GM18909 (cell line): ENCODE measurements around the gene SFTPA2.
A peak's percentile ranks its signal among the peaks of the same experiment; 100 is the strongest.
"Not testable (repeated sequence)": the region's sequence is repeated elsewhere in the genome, so short reads cannot be mapped to it uniquely, and the experiment has no call there.

Experiments used
- ATAC-seq: cut with Tn5 transposase; IDR thresholded peaks from one replicate; pipeline ENCODE4 v1.9.1; 2021; ENCODE audit warnings: mild to moderate bottlenecking; ENCODE audit not compliant: unreplicated experiment, poor library complexity

Gene SFTPA2

DNA sequence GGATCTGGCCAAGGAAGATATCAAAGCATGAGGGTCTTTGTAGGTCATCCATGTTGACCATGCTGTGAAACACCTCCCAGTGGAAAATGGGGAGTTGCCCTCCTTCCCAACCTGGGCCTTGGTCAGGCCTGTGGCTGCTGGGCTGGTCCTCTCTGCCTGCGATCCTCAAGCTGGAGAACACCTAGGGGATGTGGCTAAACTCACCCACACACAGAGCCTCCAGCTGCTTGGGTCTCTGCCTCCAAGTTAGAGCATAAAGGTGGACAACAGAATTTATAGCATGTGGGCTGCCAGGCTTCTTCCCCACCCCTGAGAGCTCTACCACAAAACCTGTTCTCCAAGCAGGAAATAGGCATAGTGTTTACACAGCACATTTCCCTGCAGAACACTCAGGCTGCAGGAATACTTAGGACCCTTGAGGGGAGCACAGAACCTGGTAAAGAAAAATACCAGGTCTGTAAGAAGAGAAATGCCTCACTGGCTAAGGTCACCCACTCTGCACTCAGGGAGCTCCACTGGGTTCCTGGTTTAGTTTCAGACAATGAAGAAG, at the start of gene SFTPA2:
Gene SFTPA2, minus strand, starts transcription at position 248 of the 550 bp plus-strand sequence. CDS start 924 bp downstream, outside the sequence.
- ATAC-seq = no peak

DNA sequence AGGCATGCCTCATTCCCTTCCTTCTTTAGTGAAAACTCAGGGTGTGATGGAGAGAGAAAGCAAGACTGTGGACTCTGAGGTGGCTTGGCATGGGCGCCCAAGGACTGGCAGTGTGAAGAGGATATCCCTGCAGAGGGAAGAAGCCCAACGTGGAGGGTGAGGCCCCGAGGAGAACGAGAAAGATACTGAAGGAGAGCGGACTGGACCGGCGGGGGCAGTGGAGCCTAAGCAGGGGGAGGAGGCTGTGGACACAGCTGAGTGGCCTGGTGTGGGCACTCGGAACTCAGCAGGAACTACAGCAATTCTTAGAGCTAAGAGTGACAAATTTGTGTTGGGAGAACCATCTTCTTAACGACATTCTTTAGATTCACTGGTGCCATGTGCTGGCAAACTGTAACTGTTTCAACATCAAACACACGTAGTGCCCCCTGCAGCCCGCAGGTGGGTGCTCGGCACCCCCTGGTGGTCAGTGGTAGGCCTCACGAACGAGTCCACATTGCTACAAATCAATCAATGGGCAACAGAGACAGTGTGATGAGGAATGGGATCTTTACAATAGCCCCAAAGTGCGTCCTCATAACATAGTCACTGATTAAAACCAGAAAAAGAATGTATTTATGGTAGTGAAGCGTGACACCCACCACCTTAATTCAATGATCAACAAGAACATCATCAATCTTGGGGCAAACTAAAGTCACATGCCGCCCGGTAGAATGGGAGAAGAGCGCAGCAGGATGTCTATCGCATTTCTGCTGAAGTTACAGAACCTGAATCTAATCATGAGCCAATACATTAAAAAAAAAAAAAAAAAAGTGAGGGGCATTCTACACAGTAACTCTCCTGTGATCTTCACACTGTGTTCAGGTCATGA, 48.5 kb upstream of the SFTPA2 start:
- ATAC-seq = peak; percentile 52

DNA sequence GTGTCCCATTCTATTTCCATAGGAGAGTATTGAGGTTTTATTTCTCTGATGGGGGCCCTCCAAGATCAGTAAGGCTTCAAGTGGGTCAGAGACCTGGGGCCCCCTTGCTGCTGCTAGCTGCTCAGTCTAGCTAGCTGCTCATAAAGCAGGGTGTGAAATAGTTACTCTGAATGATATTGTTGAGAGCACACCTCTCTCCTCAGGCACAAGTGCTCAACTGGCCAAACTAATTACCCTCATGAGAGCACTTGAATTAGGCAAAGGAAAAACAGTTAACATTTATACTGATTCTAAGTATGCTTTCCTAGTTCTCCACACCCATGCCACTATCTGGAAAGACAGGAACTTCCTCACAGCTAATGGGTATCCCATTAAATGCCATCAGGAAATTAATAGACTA, 45.1 kb upstream of the SFTPA2 start:
- no peak for ATAC-seq

DNA sequence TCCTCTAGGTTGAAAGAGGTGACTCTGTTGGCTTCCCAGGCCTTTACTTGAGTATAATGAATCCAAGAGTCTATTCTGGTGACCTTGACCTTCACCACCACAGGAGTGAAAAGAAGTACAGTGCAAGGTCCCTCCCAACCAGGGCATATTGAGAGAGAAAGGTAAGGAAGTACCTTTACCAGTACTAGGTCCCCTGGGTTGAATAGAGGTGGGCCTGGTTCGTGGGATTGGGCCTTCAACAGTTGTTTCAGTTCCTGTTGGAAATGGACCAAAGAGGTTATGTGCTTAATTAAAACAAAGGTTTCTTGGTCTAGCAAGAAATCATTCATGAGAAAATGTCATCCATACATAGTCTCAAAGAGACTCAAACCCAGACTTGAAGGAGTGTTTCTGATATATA, 44.1 kb upstream of the SFTPA2 start:
- no peak for ATAC-seq

DNA sequence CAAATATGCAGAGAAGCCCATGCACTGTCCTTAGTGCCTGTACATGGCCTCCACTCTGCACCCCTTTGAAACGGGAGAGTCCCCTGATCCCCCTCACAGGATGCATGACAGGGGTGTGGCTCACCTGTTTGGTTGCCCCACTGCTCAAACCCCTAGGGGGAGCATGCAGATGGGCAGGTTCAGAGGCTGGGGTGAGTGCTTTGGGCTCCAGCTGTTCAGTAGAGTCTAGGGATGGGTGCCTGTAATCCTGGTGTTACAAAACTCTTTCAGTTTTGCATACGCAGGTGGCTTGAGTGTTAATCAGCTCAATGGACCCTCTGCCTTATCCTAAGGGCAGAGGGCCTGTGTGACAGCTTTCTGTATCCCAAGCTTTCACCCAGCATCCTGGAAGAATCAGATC, 42.7 kb upstream of the SFTPA2 start:
- ATAC-seq = no peak

DNA sequence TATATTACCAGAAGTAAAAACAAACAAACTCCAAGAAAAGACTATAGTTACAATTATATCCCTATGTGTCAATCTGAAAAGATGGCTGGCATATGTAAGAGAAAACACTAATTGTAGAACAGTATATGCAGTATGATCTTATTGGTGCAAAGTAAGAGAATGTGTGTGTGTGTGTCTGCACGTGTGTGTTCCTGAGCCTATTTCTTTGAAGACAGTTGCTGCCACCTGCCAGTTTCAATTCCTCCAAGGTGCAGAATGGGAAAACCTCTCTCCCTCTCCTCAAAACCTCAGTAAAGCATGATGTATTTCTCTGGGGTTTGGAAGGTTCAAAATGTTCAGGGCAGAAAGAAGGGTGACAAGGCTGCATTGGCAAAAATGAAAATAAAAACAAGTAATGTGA, 41.7 kb upstream of the SFTPA2 start:
- no peak for ATAC-seq

DNA sequence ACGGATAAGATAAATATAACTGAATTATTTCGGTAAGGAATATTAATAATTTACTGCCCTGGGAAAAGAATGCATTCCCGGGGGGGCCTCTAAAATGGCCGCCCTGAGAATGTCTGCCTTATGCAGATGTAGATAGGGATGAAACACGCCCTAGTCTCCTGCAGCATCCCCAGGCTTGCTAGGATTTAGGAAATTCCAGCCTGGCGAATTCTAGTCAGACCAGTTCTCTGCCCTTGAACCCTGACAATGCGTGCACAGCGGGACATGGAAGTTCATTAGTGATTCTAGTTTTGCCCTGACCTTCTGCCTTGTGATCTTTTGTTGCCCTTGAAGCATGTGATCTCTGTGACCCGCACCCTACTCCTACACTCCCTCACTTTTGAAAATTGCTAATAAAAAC, 39.4 kb upstream of the SFTPA2 start:
- not testable (repeated sequence) for ATAC-seq

DNA sequence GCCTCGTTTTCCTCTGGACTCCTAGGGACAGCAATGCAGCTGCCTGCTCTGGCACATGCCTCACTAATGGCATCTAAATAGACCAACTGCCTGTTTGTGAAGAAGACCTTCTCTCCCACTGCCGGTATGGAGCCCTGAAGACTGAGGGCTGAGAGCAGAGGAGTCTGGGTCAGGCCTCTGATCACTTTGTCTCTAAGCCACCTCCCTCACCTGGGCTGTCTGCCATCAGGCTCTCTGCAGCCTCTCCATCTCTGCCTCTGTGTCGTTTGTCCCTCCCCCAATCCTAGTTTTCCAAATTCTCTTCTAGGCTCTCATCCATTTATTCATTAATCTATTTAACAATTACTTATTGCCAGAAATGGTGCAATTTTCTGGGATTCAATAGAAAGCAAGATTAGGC, 35.3 kb upstream of the SFTPA2 start:
- ATAC-seq = no peak

DNA sequence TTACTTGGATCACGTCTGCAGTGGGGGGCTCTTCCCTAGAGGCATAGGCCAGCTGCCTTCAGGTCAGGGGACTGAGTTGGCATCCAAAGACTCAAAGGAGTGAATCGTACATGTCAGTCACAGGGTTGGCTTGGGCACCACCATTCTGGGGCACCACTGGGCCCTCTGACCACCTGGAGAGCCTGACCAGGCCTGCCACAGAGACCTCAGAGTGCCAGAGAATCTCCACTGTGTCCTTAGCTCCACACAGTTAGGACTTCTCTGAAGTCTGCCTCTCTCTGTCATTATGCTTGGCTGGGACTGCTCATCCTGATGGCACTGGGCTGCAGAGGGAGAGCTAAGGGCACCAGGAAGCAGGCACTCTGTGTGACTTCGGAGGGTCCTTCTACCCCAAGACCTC, 34.4 kb upstream of the SFTPA2 start:
- not testable (repeated sequence) for ATAC-seq

DNA sequence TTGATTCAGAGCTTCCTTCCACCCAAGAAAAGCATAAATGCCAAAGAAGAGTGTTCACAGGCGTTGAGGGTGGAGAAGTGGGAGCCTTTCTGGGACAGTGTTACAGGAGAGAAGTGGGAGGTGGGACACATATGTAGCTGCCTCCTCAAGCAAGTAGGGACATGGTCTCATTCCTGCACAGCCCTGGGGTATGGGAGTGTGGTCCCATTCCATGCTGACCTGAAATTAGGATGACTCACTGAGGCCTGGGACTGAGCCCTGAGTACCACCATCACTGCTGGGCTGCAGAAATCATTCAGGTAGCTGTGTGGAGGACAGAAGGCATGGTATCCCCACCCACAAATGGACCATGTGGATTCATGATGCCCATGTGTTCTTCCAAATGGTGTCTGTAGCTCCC, 33.2 kb upstream of the SFTPA2 start:
- no peak for ATAC-seq

DNA sequence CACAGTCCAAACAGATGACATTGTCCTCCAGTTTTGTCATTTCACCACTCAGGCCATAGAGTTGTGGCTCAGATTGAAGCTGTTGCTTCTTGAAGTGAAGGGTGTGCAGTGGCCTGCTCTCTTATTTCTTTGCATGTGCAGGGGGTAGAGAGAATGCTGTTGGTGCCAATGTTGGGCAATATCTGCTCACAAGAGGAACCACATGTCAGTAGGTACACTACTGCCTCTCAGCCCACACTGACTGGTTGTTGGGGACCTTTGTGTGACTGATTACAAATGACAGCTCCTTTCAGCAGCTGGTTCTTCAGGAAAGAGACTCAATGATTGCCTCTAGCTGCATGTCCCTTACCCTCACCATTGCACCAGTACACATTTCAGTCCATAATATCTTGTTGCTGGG, 28.6 kb upstream of the SFTPA2 start:
- ATAC-seq = no peak

DNA sequence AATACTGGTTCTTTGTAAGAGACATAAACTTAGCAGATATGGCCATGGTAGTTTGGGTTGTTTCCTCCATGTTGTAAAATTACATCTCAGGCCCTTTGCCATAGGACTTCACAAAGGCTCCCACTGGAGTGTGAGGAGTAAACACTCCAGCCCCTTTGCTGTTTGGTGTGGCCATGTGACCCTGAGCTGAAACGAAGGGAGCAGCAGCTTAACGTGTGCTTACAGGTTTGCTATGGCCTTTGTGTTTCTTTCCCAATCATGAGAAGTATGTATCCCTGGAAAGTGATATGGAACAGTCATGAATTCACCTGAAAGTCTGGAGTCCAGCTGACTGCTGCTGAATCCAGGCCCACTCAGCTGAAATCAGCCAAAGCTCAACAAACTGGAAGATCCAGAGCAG, 26.7 kb upstream of the SFTPA2 start:
- no peak for ATAC-seq

DNA sequence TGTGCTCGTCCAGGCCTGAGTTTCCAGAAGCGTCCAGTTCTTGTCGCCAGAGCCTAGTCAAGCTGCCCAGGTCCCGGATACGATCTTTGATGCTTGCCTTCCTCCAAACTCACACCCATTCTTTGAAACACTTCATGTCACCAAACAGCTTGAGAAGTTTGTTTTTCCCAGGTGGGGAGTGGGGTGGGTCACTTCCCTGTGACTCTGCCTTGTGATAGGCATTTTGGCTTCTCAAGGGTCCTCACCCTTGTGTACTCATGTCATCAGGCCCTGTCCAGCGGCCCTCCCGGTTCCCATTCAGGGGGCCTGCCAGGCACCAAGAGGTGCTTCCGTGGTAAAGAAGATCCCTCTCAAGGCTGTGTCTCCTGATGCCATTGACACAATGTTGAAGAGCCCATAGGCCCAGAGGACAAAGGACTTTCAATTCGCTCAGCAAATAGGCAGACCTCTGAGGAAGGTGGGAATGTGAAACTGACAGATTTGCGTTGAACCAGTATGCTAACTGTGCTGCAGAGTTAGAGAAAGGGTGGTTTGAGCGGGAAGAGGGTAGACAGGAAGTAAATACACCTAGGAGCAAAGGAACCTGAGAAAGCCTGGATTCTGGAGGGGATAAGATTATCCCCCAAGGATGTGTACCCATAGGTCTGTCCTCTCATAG, 25.8 kb upstream of the SFTPA2 start:
- ATAC-seq = no peak

DNA sequence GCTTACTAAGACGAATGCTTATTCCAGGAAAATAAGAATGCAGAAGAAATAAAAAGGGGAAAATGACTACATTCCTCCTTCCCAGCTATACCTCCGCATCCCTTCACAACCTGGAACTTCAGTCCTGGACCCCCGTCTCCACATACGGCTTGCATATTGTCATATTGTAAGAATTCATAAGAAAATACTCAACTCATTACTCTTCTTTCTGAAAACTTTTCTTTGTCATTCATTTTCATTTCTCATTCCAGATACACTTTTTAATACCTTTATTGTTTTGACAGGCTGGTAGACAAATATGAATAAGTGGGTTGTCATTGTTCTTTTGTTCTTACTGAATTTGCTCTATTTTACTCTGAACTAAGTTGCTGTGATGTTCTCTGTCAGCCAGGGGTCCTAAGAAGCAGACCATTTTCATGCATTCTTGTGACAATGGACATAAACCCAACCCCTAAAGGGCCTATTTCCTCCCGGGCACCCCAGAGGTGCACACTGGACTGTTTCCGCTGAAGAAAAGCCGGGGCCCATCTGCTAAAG, 23.3 kb upstream of the SFTPA2 start:
- no peak for ATAC-seq

DNA sequence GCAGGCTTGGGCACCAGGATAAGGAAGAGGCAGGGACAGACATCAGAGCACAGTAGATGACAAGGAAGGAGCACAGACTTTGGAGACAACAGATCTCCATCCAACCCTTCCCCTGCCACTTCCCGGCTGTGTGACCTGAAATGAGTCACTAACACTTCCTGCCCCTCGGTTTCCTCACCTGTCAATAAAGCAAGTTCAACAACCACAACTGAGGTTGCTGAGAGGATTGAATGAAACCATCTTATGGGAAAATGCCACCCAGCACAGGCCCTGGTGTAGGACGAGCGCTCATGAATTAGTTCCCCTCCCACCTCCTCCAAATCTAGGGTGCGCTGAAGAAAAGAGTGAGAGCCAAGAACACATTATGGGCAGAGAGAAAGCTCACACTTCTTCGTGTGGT, 22.7 kb upstream of the SFTPA2 start:
- not testable (repeated sequence) for ATAC-seq

DNA sequence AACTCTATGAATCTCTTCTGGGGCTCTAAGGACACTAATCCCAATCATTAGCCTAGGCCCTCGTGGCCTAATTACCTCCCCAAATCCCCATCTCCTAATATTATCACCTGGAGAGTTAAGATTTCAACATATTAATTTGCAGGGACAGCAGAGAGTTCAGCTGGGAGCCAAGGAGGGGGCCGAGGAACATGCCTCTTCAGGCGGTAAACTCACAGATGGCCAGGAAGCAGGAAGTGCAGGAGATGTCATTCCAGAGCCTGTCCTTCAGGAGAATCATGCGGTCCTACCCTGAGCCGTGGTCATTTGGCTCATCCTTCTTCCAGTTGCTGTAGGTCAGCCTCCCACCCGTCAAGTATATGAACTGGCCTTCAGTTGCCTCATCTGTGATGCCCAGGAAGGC, 21.9 kb upstream of the SFTPA2 start:
- ATAC-seq = no peak

DNA sequence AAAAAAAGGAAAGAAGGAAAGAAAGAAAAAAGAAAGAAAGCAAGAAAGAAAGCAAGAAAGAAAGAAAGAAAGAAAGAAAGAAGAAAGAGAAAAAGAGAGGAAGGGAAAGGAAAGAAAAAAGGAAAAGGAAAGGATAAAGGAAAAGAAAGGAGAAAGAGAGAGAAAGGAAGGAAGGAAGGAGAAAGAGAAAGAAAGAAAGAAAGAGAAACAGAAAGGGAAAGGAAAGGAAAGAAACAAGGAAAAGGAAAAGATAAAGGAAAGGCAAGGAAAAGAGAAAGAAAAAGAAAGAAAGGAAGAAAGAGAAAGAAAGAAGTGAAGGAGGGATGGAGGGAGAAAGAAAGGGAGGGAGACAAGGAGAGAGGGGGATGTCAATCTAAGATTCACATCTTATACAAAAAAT, 20.8 kb upstream of the SFTPA2 start:
- no peak for ATAC-seq

DNA sequence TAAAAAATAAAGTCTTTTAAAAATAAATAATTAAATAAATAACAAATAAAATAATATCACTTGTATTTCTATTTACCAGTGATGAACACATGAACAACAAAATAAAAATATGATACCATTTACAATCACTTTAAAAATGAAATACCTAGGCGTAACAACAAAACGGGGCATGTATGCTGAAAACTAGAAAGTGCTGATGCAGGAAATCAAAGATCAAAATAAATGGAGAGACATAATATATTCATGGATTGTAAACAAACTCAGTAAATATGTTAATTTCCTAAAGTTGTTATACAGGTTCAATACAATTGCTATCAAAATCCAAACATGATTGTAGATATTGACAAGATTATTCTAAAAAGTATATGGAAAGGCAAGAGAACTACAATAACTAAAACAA, 19.2 kb upstream of the SFTPA2 start:
- ATAC-seq = no peak

DNA sequence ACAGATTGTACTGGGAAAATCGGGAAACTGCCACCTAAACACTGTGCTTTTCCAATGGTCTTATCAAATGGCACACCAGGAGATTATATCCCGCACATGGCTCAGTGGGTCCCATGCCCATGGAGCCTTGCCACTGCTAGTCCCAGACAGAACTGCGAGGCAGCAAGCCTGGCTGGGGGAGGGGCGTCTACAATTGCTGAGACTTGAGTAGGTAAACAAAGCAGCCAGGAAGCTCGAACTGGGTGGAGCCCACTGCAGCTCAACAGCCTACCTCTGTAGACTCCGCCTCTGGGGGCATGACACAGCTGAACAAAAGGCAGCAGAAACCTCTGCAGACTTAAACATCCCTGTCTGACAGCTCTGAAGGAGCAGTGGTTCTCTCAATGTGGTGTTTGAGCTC, 10.4 kb upstream of the SFTPA2 start:
- ATAC-seq = not testable (repeated sequence)

DNA sequence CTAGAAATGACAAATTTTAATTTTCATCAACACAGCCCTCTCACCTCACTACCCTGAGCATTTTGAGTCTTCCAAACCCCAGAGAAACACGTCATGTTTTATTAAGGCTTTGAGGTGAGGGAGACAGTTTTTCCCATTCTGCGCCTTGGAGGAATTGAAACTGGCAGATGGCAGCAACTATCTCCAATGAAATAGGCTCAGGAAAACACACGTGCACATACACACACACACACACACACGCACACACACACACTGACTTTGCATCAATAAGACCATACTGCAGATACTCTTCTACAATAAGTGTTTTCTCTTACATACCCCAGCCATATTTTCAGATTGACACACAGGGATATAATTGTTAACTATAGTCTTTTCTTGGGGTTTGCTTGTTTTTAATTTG, 3.2 kb upstream of the SFTPA2 start:
- ATAC-seq = no peak

DNA sequence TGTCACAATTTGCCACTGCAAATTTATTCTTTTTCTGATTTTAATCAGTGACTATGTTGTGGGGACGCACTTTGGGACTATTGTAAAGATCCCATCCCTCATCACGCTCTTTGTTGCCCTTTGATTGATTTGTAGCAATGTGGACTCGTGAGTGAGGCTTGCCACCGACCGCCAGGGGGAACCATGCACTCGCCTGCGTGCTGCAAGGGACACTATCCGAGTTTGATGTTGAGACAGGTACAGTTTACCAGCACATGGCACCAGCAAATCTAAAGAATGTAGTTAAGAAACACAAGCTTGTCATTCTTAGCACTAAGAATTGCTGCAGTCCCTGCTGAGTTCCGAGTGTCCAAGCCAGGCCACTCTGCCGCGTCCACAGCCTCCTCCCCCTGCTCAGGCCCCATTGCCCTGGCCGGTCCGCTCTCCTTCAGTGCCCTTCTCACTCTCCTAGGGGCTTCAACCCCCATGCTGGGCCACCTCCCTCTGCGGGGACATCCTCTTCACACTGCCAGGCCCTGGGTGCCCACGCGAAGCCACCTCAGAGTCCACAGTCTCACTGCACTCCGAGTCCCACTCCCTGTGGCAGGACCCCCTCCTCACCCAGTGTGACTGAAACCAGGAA, 2.0 kb upstream of the SFTPA2 start:
- ATAC-seq = peak; percentile 76
